ENCODE data around the gene C9orf40. TPM values are rescaled to one million over a fixed set of nuclear protein-coding genes. Genes with fewer than 3 reads are reported as not detected.

C9orf40 gene
- total and polyA plus RNA-seq, 3 donors from 2014 or later: 8.9 to 21.4 (median 14.6) TPM

- H3K4me3 ChIP-seq: no peak overlapping the region
- TF ChIP-seq POLR2A (IDR thresholded peaks at IDR 0.05): no peak
- 93% methylated on average over 2 of the region's 2 CpGs for WGBS, 2 donors
Measured at GRCh38 chr9:74948937-74949336, 3.8 kb downstream of the C9orf40 start.

GRCh38 chr9:74946686-74947085 lies 6.0 kb downstream of the C9orf40 start:
- Histone ChIP-seq H3K9me3 (no peaks in the 10 kb centered on the region), H3K4me3 (no peak overlapping the region), H3K27me3 (no peaks in the 10 kb centered on the region), H3K4me1 (no peaks in the 10 kb centered on the region), H3K36me3 (ENCODE audit: low read depth, missing control alignments) (no peaks in the 10 kb centered on the region), H3K27ac (no peak overlapping the region)
- intact Hi-C loops (cut with DNase I; ENCODE audit: low total_unique reads): no loop called here
- DNase-seq: no peak
- TF ChIP-seq POLR2A (IDR thresholded peaks at IDR 0.05): no peak
- TF ChIP-seq CTCF (IDR thresholded peaks at IDR 0.05): no peak

More at GRCh38 chr9:74948937-74949336, 3.8 kb downstream of the C9orf40 start:
- H3K27ac ChIP-seq: no peak overlapping the region
- no peaks in the 10 kb centered on the region for H3K4me1 ChIP-seq
- no peaks in the 10 kb centered on the region for H3K27me3 ChIP-seq
- intact Hi-C loops (cut with DNase I; ENCODE audit: low total_unique reads): no loop called here
- H3K36me3 ChIP-seq (ENCODE audit: low read depth, missing control alignments): no peaks in the 10 kb centered on the region
- no peaks in the 10 kb centered on the region for H3K9me3 ChIP-seq
- DNase-seq: no peak

- Histone ChIP-seq H3K36me3 (ENCODE audit: low read depth, missing control alignments) (no peaks in the 10 kb centered on the region), H3K27ac (no peak overlapping the region), H3K4me3 (no peak overlapping the region), H3K27me3 (no peaks in the 10 kb centered on the region), H3K9me3 (no peaks in the 10 kb centered on the region), H3K4me1 (no peaks in the 10 kb centered on the region)
- intact Hi-C loops (cut with DNase I; ENCODE audit: low total_unique reads): no loop called here
- 51 to 66% methylated on average over 3 of the region's 3 CpGs for whole genome bisulfite sequencing, 2 donors
- no peak for DNase-seq
- TF ChIP-seq POLR2A (IDR thresholded peaks at IDR 0.05): no peak
- no peak for TF ChIP-seq CTCF (IDR thresholded peaks at IDR 0.05)
Measured at GRCh38 chr9:74942801-74943200, 9.9 kb downstream of the C9orf40 start.

- H3K36me3 ChIP-seq (ENCODE audit: low read depth, missing control alignments): no peaks in the 10 kb centered on the region
- H3K27me3 ChIP-seq: no peaks in the 10 kb centered on the region
- H3K9me3 ChIP-seq: no peaks in the 10 kb centered on the region
- DNase-seq: no peak
- no peak overlapping the region for H3K4me3 ChIP-seq
- H3K27ac ChIP-seq: no peak overlapping the region
- H3K4me1 ChIP-seq: no peaks in the 10 kb centered on the region
- WGBS, 2 donors: 62 to 68% methylated on average over 4 of the region's 4 CpGs
- intact Hi-C loops (cut with DNase I; ENCODE audit: low total_unique reads): no loop called here
- TF ChIP-seq CTCF (IDR thresholded peaks at IDR 0.05) (no peak), POLR2A (IDR thresholded peaks at IDR 0.05) (no peak)
Measured at GRCh38 chr9:74940600-74940999, 12.1 kb downstream of the C9orf40 start.

GRCh38 chr9:74935008-74935407 lies 17.7 kb downstream of the C9orf40 start:
- Histone ChIP-seq H3K36me3 (ENCODE audit: low read depth, missing control alignments) (no peaks in the 10 kb centered on the region), H3K4me1 (no peaks in the 10 kb centered on the region), H3K27me3 (no peaks in the 10 kb centered on the region), H3K9me3 (no peaks in the 10 kb centered on the region), H3K4me3 (no peak overlapping the region), H3K27ac (no peak overlapping the region)
- TF ChIP-seq POLR2A (IDR thresholded peaks at IDR 0.05) (no peak), CTCF (IDR thresholded peaks at IDR 0.05) (no peak)
- intact Hi-C loops (cut with DNase I; ENCODE audit: low total_unique reads): no loop called here
- WGBS, 2 donors: 82 to 83% methylated on average over 8 of the region's 8 CpGs
- no peak for DNase-seq
